ENCODE results near the gene SLC22A23.

SLC22A23 gene

DNA sequence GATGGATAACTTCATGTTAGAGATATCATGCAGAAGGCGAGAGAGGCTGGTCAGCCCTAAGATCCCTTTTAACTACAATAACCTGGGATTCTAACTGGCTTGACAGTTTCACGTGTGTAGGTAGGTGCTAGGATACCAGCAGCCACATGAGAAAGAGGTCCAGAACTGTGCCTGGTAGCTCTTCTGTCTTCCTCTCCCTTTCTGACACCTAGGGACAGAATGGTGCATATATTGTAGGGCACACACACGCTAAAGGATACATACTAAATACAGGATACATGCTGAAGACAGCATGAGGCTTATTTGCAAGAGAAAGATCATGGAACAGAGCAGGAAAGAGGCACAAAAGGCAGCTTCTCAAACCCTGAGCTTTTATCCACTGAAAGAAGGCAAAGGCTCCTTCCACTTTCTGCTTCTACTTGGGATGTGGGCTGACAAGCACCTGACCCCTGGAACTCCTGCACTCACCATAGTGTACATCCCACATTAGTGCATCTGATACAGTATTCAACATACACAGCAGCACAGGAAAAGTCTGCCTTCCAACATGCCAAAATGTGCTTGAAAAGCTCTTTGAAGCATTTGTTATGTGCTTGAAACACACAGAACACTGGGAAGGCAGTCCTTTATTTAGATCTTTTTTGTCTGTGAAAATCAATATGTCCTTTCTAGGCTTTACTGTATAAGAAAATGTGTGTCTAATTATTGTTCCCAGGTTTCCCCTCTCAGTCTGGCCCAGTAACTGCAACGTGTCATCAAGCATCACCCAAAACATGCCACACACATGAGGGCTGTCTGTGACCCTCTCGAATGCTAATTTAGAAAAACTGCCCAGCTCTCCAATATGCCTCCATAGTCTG is 3.2 kb downstream of the SLC22A23 start:
- no peak overlapping the region for H3K4me2 ChIP-seq (ENCODE audit: low read length, poor library complexity, severe bottlenecking)
- no peak overlapping the region for H3K4ac ChIP-seq (ENCODE audit: low read depth in 1 of 2, low read length in 2 of 2)
- H3K18ac ChIP-seq (ENCODE audit: low read depth in 1 of 2, low read length in 2 of 2) = no peak overlapping the region
- H3K4me3 ChIP-seq (ENCODE audit: insufficient read depth in 1 of 2, low read depth in 1 of 2, low read length in 2 of 2) = peak overlapping the region in 1 of 2 experiments; percentile 94
- H3K36me3 ChIP-seq (ENCODE audit: control insufficient read depth in 1 of 2, insufficient read depth in 2 of 2, low read depth in 1 of 2, low read length in 2 of 2) = peaks cover 0 to 4% of the 10 kb centered on the region in 2 experiments
- peak overlapping the region; percentile 90 for H3K9ac ChIP-seq (ENCODE audit: low read length)
- peaks cover 0 to 50% of the 10 kb centered on the region in 2 experiments for H3K27me3 ChIP-seq (ENCODE audit: control insufficient read depth in 1 of 2, insufficient read depth in 1 of 2, low read length in 2 of 2)
- no peak for DNase-seq
- H2BK120ac ChIP-seq (ENCODE audit: low read depth, low read length) = no peak overlapping the region
- no peak overlapping the region for H3K23ac ChIP-seq (ENCODE audit: low read length in 2 of 2)
- H3K4me1 ChIP-seq (ENCODE audit: control insufficient read depth, insufficient read depth, low read depth, low read length) = peaks cover 20% of the 10 kb centered on the region
- no peaks in the 10 kb centered on the region for H3K9me3 ChIP-seq (ENCODE audit: control insufficient read depth, low read length)
- H2AK5ac ChIP-seq (ENCODE audit: low read length, severe bottlenecking) = no peak overlapping the region
- no peak overlapping the region for H2AFZ ChIP-seq (ENCODE audit: low read depth, low read length)
- no peak overlapping the region for H2BK5ac ChIP-seq (ENCODE audit: low read depth, low read length, poor library complexity, severe bottlenecking)
- WGBS = 76% methylated on average over 4 of the region's 5 CpGs
- no peak overlapping the region for H3K27ac ChIP-seq (ENCODE audit: low read length, poor library complexity, severe bottlenecking)
- peak overlapping the region in 1 of 2 experiments; percentile 41 for H3K14ac ChIP-seq (ENCODE audit: low read length in 2 of 2)
- no peaks in the 10 kb centered on the region for H3K79me1 ChIP-seq (replicated peaks; ENCODE audit: low read length, poor library complexity, severe bottlenecking)
- H4K91ac ChIP-seq (ENCODE audit: low read length) = no peak overlapping the region
- H2BK15ac ChIP-seq (ENCODE audit: low read depth, poor library complexity, severe bottlenecking) = no peak overlapping the region
- H2BK12ac ChIP-seq (ENCODE audit: low read length in 2 of 2) = no peak overlapping the region
- no peak overlapping the region for H4K8ac ChIP-seq (ENCODE audit: low read length)

DNA sequence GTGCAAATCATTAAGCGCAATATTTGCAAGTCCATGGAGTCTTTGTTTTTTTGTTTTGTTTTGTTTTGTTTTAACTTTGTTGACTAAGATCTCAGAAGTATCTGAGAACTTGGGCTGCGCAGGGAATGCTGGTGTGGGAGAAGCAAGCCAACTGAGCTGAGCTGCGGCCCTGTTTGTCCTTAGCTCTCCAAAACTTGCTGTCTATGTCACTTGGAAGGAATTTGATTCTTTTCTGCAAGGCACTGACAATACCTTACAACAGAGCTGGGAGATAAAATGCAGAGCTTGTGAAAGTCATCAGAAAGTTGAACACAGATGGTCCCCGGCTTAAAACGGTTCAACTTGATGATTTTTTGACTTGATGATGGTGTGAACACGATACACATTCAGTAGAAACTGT is 5.4 kb downstream of the SLC22A23 start:
- Histone ChIP-seq H4K8ac (ENCODE audit: low read length) (no peak overlapping the region), H2BK15ac (ENCODE audit: low read depth, poor library complexity, severe bottlenecking) (no peak overlapping the region), H3K36me3 (ENCODE audit: control insufficient read depth in 1 of 2, insufficient read depth in 2 of 2, low read depth in 1 of 2, low read length in 2 of 2) (peaks cover 0 to 4% of the 10 kb centered on the region in 2 experiments), H2AK5ac (ENCODE audit: low read length, severe bottlenecking) (no peak overlapping the region), H2AFZ (ENCODE audit: low read depth, low read length) (no peak overlapping the region), H3K18ac (ENCODE audit: low read depth in 1 of 2, low read length in 2 of 2) (no peak overlapping the region), H3K27ac (ENCODE audit: low read length, poor library complexity, severe bottlenecking) (no peak overlapping the region), H3K9ac (ENCODE audit: low read length) (peak overlapping the region; percentile 64), H4K91ac (ENCODE audit: low read length) (no peak overlapping the region), H2BK12ac (ENCODE audit: low read length in 2 of 2) (no peak overlapping the region), H3K79me1 (replicated peaks; ENCODE audit: low read length, poor library complexity, severe bottlenecking) (no peaks in the 10 kb centered on the region), H3K23ac (ENCODE audit: low read length in 2 of 2) (no peak overlapping the region), H2BK5ac (ENCODE audit: low read depth, low read length, poor library complexity, severe bottlenecking) (no peak overlapping the region), H3K4ac (ENCODE audit: low read depth in 1 of 2, low read length in 2 of 2) (no peak overlapping the region), H2BK120ac (ENCODE audit: low read depth, low read length) (no peak overlapping the region), H3K9me3 (ENCODE audit: control insufficient read depth, low read length) (no peaks in the 10 kb centered on the region), H3K4me2 (ENCODE audit: low read length, poor library complexity, severe bottlenecking) (no peak overlapping the region), H3K27me3 (ENCODE audit: control insufficient read depth in 1 of 2, insufficient read depth in 1 of 2, low read length in 2 of 2) (peaks cover 0 to 41% of the 10 kb centered on the region in 2 experiments), H3K4me3 (ENCODE audit: insufficient read depth in 1 of 2, low read depth in 1 of 2, low read length in 2 of 2) (peak overlapping the region in 1 of 2 experiments; percentile 61), H3K4me1 (ENCODE audit: control insufficient read depth, insufficient read depth, low read depth, low read length) (peaks cover 13% of the 10 kb centered on the region), H3K14ac (ENCODE audit: low read length in 2 of 2) (no peak overlapping the region)
- 87% methylated on average over 6 of the region's 6 CpGs for WGBS
- DNase-seq = no peak

DNA sequence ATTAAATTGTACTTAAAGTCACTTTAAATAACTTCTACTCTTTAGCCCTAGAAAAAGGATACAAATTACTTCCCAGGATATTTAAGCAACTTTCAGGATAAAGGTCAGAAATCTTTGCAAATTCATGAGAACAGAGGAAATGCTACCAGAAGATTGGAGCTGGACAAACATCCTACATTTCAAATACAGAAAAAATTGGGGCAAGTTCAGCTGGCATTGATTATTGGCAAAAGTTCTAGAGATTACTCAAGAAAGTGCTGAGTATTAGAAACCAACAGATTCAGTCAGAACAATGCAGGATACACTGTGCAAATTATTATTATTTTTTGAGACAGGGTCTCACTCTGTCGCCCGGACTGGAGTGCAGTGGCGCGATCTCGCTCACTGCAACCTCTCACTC is 6.0 kb downstream of the SLC22A23 start:
- H3K18ac ChIP-seq (ENCODE audit: low read depth in 1 of 2, low read length in 2 of 2) = no peak overlapping the region
- DNase-seq = no peak
- H2AK5ac ChIP-seq (ENCODE audit: low read length, severe bottlenecking) = no peak overlapping the region
- H3K4ac ChIP-seq (ENCODE audit: low read depth in 1 of 2, low read length in 2 of 2) = no peak overlapping the region
- no peaks in the 10 kb centered on the region for H3K79me1 ChIP-seq (replicated peaks; ENCODE audit: low read length, poor library complexity, severe bottlenecking)
- H4K8ac ChIP-seq (ENCODE audit: low read length) = no peak overlapping the region
- peaks cover 0 to 38% of the 10 kb centered on the region in 2 experiments for H3K27me3 ChIP-seq (ENCODE audit: control insufficient read depth in 1 of 2, insufficient read depth in 1 of 2, low read length in 2 of 2)
- H4K91ac ChIP-seq (ENCODE audit: low read length) = no peak overlapping the region
- 96% methylated on average over 5 of the region's 5 CpGs for WGBS
- no peak overlapping the region for H3K14ac ChIP-seq (ENCODE audit: low read length in 2 of 2)
- H2BK120ac ChIP-seq (ENCODE audit: low read depth, low read length) = no peak overlapping the region
- H3K4me1 ChIP-seq (ENCODE audit: control insufficient read depth, insufficient read depth, low read depth, low read length) = peaks cover 9% of the 10 kb centered on the region
- H2AFZ ChIP-seq (ENCODE audit: low read depth, low read length) = no peak overlapping the region
- H2BK12ac ChIP-seq (ENCODE audit: low read length in 2 of 2) = no peak overlapping the region
- H3K9ac ChIP-seq (ENCODE audit: low read length) = peak overlapping the region; percentile 64
- H3K4me3 ChIP-seq (ENCODE audit: insufficient read depth in 1 of 2, low read depth in 1 of 2, low read length in 2 of 2) = peak overlapping the region in 1 of 2 experiments; percentile 61
- H2BK15ac ChIP-seq (ENCODE audit: low read depth, poor library complexity, severe bottlenecking) = no peak overlapping the region
- no peak overlapping the region for H2BK5ac ChIP-seq (ENCODE audit: low read depth, low read length, poor library complexity, severe bottlenecking)
- H3K9me3 ChIP-seq (ENCODE audit: control insufficient read depth, low read length) = no peaks in the 10 kb centered on the region
- peaks cover 0 to 4% of the 10 kb centered on the region in 2 experiments for H3K36me3 ChIP-seq (ENCODE audit: control insufficient read depth in 1 of 2, insufficient read depth in 2 of 2, low read depth in 1 of 2, low read length in 2 of 2)
- no peak overlapping the region for H3K23ac ChIP-seq (ENCODE audit: low read length in 2 of 2)
- H3K4me2 ChIP-seq (ENCODE audit: low read length, poor library complexity, severe bottlenecking) = no peak overlapping the region
- H3K27ac ChIP-seq (ENCODE audit: low read length, poor library complexity, severe bottlenecking) = no peak overlapping the region

DNA sequence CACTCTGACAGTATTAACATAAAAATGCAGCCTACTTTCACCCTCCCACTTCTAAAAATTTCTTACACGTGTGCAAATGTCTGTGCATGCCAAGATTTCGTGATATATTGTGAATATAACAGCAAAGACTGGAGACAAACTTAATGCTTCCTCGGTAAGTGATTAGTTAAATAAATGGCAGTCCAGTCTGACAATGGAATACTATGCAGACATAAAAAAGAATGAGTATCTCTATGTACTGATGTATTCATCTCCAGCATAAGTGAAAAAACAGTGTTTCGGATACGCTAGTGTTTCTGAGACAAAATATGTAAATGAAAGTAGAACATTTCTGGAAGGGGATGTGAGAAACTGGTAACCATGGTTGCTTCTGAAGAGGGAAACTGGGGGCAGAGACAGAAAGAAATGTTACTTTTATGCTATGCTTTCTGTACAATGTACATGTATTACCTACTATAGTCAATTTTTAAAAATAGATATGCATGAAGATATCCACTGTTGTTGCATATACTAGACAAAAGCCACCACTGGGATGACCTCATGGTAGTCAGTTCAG is 7.0 kb downstream of the SLC22A23 start:
- H3K23ac ChIP-seq (ENCODE audit: low read length in 2 of 2) = no peak overlapping the region
- DNase-seq = no peak
- H3K27ac ChIP-seq (ENCODE audit: low read length, poor library complexity, severe bottlenecking) = no peak overlapping the region
- no peaks in the 10 kb centered on the region for H3K79me1 ChIP-seq (replicated peaks; ENCODE audit: low read length, poor library complexity, severe bottlenecking)
- no peak overlapping the region for H2BK120ac ChIP-seq (ENCODE audit: low read depth, low read length)
- no peak overlapping the region for H4K8ac ChIP-seq (ENCODE audit: low read length)
- WGBS = 90% methylated on average over 5 of the region's 5 CpGs
- no peak overlapping the region for H4K91ac ChIP-seq (ENCODE audit: low read length)
- H3K4me1 ChIP-seq (ENCODE audit: control insufficient read depth, insufficient read depth, low read depth, low read length) = no peaks in the 10 kb centered on the region
- no peak overlapping the region for H3K14ac ChIP-seq (ENCODE audit: low read length in 2 of 2)
- H3K9ac ChIP-seq (ENCODE audit: low read length) = no peak overlapping the region
- H2BK5ac ChIP-seq (ENCODE audit: low read depth, low read length, poor library complexity, severe bottlenecking) = no peak overlapping the region
- no peak overlapping the region for H2AFZ ChIP-seq (ENCODE audit: low read depth, low read length)
- H3K4me2 ChIP-seq (ENCODE audit: low read length, poor library complexity, severe bottlenecking) = no peak overlapping the region
- no peak overlapping the region for H3K4me3 ChIP-seq (ENCODE audit: insufficient read depth in 1 of 2, low read depth in 1 of 2, low read length in 2 of 2)
- H2BK15ac ChIP-seq (ENCODE audit: low read depth, poor library complexity, severe bottlenecking) = no peak overlapping the region
- H3K4ac ChIP-seq (ENCODE audit: low read depth in 1 of 2, low read length in 2 of 2) = no peak overlapping the region
- no peak overlapping the region for H3K18ac ChIP-seq (ENCODE audit: low read depth in 1 of 2, low read length in 2 of 2)
- H3K27me3 ChIP-seq (ENCODE audit: control insufficient read depth in 1 of 2, insufficient read depth in 1 of 2, low read length in 2 of 2) = peaks cover 0 to 28% of the 10 kb centered on the region in 2 experiments
- no peak overlapping the region for H2BK12ac ChIP-seq (ENCODE audit: low read length in 2 of 2)
- no peak overlapping the region for H2AK5ac ChIP-seq (ENCODE audit: low read length, severe bottlenecking)
- no peaks in the 10 kb centered on the region for H3K9me3 ChIP-seq (ENCODE audit: control insufficient read depth, low read length)
- H3K36me3 ChIP-seq (ENCODE audit: control insufficient read depth in 1 of 2, insufficient read depth in 2 of 2, low read depth in 1 of 2, low read length in 2 of 2) = peaks cover 0 to 4% of the 10 kb centered on the region in 2 experiments

Data from mesenchymal stem cell (in vitro differentiated cells and primary cell).